GM19438 (cell line): ENCODE data around the gene DLL1.

Experiments
- ATAC-seq: cut with Tn5 transposase; IDR thresholded peaks from one replicate; pipeline ENCODE4 v1.9.1; 2021; ENCODE audit warnings: low read depth; ENCODE audit not compliant: unreplicated experiment

Gene DLL1

GRCh38 chr6:170253226-170253909 lies 37.5 kb downstream of the DLL1 start:
- no peak for ATAC-seq

GRCh38 chr6:170251776-170252571 lies 38.9 kb downstream of the DLL1 start:
- ATAC-seq = no peak

- ATAC-seq = no peak
These were observed 39.7 kb downstream of the DLL1 start for GRCh38 chr6:170250981-170251775.

GRCh38 chr6:170250455-170250854 lies 40.4 kb downstream of the DLL1 start:
- ATAC-seq = no peak

- ATAC-seq = no peak
These were observed 41.1 kb downstream of the DLL1 start for GRCh38 chr6:170249817-170250216.

GRCh38 chr6:170248861-170249600 lies 41.8 kb downstream of the DLL1 start:
- ATAC-seq = no peak

- ATAC-seq = no peak
These were observed 42.6 kb downstream of the DLL1 start for GRCh38 chr6:170248111-170248805.

- no peak for ATAC-seq
These were observed 43.6 kb downstream of the DLL1 start for GRCh38 chr6:170247178-170247701.

- ATAC-seq = no peak
These were observed 45.3 kb downstream of the DLL1 start for GRCh38 chr6:170245475-170245992.

- ATAC-seq = no peak
These were observed 46.0 kb downstream of the DLL1 start for GRCh38 chr6:170244721-170245474.

- no peak for ATAC-seq
These were observed 47.0 kb downstream of the DLL1 start for GRCh38 chr6:170243791-170244291.

- ATAC-seq = no peak
These were observed 47.5 kb downstream of the DLL1 start for GRCh38 chr6:170243386-170243785.

- ATAC-seq = no peak
These were observed 51.9 kb downstream of the DLL1 start for GRCh38 chr6:170238741-170239565.

- no peak for ATAC-seq
These were observed 52.7 kb downstream of the DLL1 start for GRCh38 chr6:170237999-170238740.

- ATAC-seq = no peak
These were observed 54.6 kb downstream of the DLL1 start for GRCh38 chr6:170236131-170236836.

GRCh38 chr6:170235391-170236125 lies 55.3 kb downstream of the DLL1 start:
- ATAC-seq = no peak
